ENCODE data around the gene UFSP2. TPM values are rescaled to one million over a fixed set of nuclear protein-coding genes. Genes with fewer than 3 reads are reported as not detected.
A peak's percentile ranks its signal among the peaks of the same experiment; 100 is the strongest.

Gene UFSP2
- total RNA-seq, 1 donor from 2014 or later: 62.6 TPM

DNA sequence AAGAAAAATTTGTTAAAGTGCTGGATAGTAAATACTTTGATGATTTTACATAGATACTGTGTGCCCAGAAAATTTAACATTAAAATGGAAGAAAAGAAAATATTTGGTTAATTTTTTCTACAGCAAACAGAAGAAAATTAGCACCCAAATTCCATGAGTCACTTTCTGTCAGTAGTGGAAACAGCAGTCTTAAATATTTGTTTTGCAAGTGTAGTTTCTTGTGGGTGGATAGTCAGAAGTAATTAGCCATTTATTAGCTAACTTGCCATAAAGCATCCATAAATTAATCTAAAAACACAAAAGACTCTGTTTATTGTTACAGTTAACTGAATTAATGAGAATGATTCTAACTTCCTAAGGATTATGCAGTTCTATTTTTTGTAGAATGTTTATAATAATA, 9.7 kb upstream of the UFSP2 start:
- no peaks in the 10 kb centered on the region for H3K36me3 ChIP-seq (ENCODE audit: control insufficient read depth in 3 of 3, insufficient read depth in 3 of 3, low read length in 3 of 3)
- H3K27me3 ChIP-seq (ENCODE audit: control insufficient read depth in 3 of 3, insufficient read depth in 3 of 3, low read length in 3 of 3): no peaks in the 10 kb centered on the region
- no peak overlapping the region for H3K27ac ChIP-seq (ENCODE audit: low read depth, low read length)
- no peak overlapping the region for H3K9ac ChIP-seq (ENCODE audit: low read depth in 1 of 3, low read length in 3 of 3)
- no peaks in the 10 kb centered on the region for H3K4me1 ChIP-seq (ENCODE audit: control insufficient read depth in 3 of 3, insufficient read depth in 3 of 3, low read length in 3 of 3)
- no peaks in the 10 kb centered on the region for H3K9me3 ChIP-seq (ENCODE audit: control insufficient read depth in 3 of 3, low read length in 3 of 3)
- H3K4me3 ChIP-seq (ENCODE audit: low read length in 3 of 3): no peak overlapping the region

DNA sequence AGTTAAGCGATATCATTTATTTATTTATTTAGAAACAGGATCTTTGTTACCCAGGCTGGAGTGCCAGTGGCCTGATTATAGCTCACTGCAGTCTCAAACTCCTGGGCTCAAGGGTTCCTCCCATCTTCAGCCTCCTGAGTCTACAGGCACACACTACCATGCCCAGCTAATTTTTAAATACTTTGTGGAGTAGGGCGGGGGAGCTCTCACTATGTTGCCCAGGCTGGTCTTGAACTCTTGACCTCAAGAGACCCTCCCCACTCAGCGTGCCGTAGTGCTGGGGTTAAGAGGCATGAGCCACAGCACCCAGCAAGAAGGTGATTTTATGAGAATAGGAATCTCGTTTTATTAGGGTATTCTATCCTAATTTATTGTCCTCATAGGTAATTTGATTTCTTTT, 3.9 kb upstream of the UFSP2 start:
- Histone ChIP-seq H3K27ac (ENCODE audit: low read depth, low read length) (no peak overlapping the region), H3K9ac (ENCODE audit: low read depth in 1 of 3, low read length in 3 of 3) (no peak overlapping the region), H3K36me3 (ENCODE audit: control insufficient read depth in 3 of 3, insufficient read depth in 3 of 3, low read length in 3 of 3) (no peaks in the 10 kb centered on the region), H3K4me1 (ENCODE audit: control insufficient read depth in 3 of 3, insufficient read depth in 3 of 3, low read length in 3 of 3) (peaks cover 4 to 12% (median 8%) of the 10 kb centered on the region in 3 donors), H3K9me3 (ENCODE audit: control insufficient read depth in 3 of 3, low read length in 3 of 3) (no peaks in the 10 kb centered on the region), H3K27me3 (ENCODE audit: control insufficient read depth in 3 of 3, insufficient read depth in 3 of 3, low read length in 3 of 3) (no peaks in the 10 kb centered on the region), H3K4me3 (ENCODE audit: low read length in 3 of 3) (no peak overlapping the region)

DNA sequence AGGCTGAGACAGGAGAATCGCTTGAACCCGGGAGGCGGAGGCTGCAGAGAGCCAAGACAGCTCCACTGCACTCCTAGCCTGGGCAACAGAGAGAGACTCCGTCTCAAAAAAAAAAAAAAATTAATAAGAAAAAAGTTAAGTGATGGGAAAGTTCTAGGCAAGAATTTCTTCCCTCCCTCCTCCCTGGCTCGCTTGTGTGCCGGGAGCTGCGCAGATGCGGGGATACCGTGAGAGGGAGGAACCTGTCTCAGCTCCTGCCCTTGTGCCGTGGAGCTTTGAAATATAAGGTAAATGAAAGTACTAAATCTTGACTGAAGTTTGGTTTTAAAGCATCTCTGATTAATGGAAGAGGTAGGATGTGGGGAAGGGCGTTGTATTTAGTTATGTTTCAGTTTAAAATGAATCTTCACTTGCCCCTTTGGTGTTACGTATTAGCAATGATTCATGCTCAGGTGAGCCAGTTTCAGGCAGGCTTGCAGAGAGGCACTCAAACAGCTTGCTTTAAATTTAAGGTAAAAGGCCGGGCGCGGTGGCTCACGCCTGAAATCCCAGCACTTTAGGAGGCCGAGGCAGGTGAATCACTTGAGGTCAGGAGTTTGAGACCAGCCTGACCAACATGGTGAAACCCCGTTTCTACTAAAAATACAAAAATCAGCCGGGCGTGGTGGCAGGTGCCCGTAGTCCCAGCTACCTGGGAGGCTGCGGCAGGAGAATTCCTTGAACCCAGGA, 1.4 kb upstream of the UFSP2 start:
- peaks cover 14 to 18% (median 15%) of the 10 kb centered on the region in 3 donors for H3K4me1 ChIP-seq (ENCODE audit: control insufficient read depth in 3 of 3, insufficient read depth in 3 of 3, low read length in 3 of 3)
- H3K36me3 ChIP-seq (ENCODE audit: control insufficient read depth in 3 of 3, insufficient read depth in 3 of 3, low read length in 3 of 3): no peaks in the 10 kb centered on the region
- no peak overlapping the region for H3K4me3 ChIP-seq (ENCODE audit: low read length in 3 of 3)
- H3K9me3 ChIP-seq (ENCODE audit: control insufficient read depth in 3 of 3, low read length in 3 of 3): no peaks in the 10 kb centered on the region
- no peak overlapping the region for H3K27ac ChIP-seq (ENCODE audit: low read depth, low read length)
- H3K27me3 ChIP-seq (ENCODE audit: control insufficient read depth in 3 of 3, insufficient read depth in 3 of 3, low read length in 3 of 3): no peaks in the 10 kb centered on the region
- H3K9ac ChIP-seq (ENCODE audit: low read depth in 1 of 3, low read length in 3 of 3): no peak overlapping the region

DNA sequence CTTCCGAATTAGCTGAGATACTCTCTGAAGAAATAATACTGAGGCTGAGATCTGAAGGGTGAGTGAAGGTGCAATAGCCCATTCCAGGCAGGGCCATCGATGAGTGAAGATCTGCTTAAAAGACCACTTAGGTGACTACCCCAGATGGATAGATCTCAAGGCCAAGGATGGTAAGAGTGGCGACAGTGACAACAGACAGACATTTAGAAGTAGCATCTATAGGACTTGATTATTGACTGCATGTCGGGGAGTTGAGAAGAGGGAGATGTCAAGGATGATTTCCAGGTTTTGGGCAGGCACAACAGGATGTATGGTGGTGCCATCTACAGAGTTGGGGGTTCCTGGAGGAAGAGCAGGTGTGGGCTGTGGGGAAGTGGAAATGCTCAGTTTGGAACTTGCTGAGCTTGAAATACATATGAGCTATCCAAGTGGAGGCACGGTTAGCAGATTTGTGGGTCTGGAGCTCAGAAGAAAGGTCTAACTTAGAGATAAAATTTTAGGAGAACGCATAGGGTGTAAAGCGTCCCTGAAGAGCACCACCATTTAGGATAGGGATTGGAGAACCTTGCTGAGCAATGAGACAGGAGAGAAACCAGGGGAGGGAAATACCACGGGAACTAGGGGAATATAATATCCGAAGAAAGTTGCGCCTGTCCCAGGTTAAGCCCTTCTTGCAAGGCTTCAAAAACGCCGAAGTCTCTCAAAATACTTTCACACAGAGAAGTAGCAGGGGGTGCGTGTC, 688 bp downstream of the UFSP2 start:
- H3K9ac ChIP-seq (ENCODE audit: low read depth in 1 of 3, low read length in 3 of 3): peak overlapping the region; percentile 96 to 100 (median 98)
- peaks cover 3 to 6% (median 6%) of the 10 kb centered on the region in 3 donors for H3K36me3 ChIP-seq (ENCODE audit: control insufficient read depth in 3 of 3, insufficient read depth in 3 of 3, low read length in 3 of 3)
- H3K4me3 ChIP-seq (ENCODE audit: low read length in 3 of 3): peak overlapping the region; percentile 95 to 98 (median 97)
- peak overlapping the region; percentile 98 for H3K27ac ChIP-seq (ENCODE audit: low read depth, low read length)
- H3K27me3 ChIP-seq (ENCODE audit: control insufficient read depth in 3 of 3, insufficient read depth in 3 of 3, low read length in 3 of 3): no peaks in the 10 kb centered on the region
- peaks cover 21 to 27% (median 21%) of the 10 kb centered on the region in 3 donors for H3K4me1 ChIP-seq (ENCODE audit: control insufficient read depth in 3 of 3, insufficient read depth in 3 of 3, low read length in 3 of 3)
- no peaks in the 10 kb centered on the region for H3K9me3 ChIP-seq (ENCODE audit: control insufficient read depth in 3 of 3, low read length in 3 of 3)

DNA sequence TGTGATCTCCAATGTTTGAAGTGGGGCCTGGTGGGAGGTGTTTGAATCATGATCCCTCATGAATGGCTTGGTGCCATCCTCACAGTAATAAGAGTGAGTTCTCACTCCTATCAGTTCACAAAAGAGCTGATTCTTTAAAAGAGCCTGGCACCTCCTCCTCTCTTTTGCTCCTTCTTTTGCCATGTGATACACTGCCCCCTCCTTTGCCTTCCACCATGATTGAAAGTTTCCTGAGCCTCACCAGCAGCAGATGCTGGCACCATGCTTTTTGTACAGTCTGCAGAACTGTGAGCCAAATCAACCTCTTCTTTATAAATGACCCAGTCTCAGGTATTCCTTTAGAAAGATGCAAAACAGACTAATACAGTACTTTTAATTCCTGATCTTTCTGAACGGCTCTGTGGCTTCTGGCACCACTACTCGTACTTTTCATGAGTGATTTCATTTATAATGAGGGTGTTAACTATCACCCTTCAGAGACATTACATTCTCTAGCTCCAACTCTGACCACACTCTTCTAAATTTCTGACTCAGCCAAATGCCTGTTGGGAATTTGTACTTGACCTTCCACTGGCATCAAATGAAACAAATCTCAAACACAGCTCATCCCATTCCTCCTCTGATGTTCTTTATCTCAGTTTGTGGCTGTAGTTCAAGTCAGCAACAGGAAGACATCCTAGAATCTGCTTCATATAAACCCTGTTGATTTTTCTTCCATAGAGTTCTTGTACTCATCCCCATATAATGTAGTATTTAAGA, 4.2 kb downstream of the UFSP2 start:
- no peak overlapping the region for H3K27ac ChIP-seq (ENCODE audit: low read depth, low read length)
- H3K9me3 ChIP-seq (ENCODE audit: control insufficient read depth in 3 of 3, low read length in 3 of 3): no peaks in the 10 kb centered on the region
- H3K4me1 ChIP-seq (ENCODE audit: control insufficient read depth in 3 of 3, insufficient read depth in 3 of 3, low read length in 3 of 3): peaks cover 21 to 27% (median 21%) of the 10 kb centered on the region in 3 donors
- H3K27me3 ChIP-seq (ENCODE audit: control insufficient read depth in 3 of 3, insufficient read depth in 3 of 3, low read length in 3 of 3): no peaks in the 10 kb centered on the region
- no peak overlapping the region for H3K9ac ChIP-seq (ENCODE audit: low read depth in 1 of 3, low read length in 3 of 3)
- H3K4me3 ChIP-seq (ENCODE audit: low read length in 3 of 3): no peak overlapping the region
- peaks cover 4 to 23% (median 21%) of the 10 kb centered on the region in 3 donors for H3K36me3 ChIP-seq (ENCODE audit: control insufficient read depth in 3 of 3, insufficient read depth in 3 of 3, low read length in 3 of 3)

DNA sequence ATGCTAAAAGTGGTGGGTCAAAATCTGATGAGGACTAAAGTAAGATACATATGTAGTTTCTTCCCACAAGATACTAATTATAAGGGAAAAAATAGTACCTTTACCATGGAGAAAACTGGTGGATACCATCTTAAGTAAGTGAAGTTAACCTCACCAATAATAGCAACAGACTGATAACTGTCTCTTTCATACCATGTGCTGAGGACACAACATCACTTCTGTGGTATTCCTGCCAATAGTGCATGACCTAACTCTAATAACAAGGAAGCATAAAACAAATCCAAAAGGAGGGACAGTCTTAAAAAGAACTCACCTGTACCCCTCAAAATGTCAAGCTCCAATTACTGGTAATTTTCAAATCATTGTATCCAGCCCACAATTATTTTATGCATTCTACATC, 8.8 kb downstream of the UFSP2 start:
- peaks cover 5 to 9% (median 6%) of the 10 kb centered on the region in 3 donors for H3K4me1 ChIP-seq (ENCODE audit: control insufficient read depth in 3 of 3, insufficient read depth in 3 of 3, low read length in 3 of 3)
- no peaks in the 10 kb centered on the region for H3K27me3 ChIP-seq (ENCODE audit: control insufficient read depth in 3 of 3, insufficient read depth in 3 of 3, low read length in 3 of 3)
- no peaks in the 10 kb centered on the region for H3K9me3 ChIP-seq (ENCODE audit: control insufficient read depth in 3 of 3, low read length in 3 of 3)
- peaks cover 13 to 43% (median 42%) of the 10 kb centered on the region in 3 donors for H3K36me3 ChIP-seq (ENCODE audit: control insufficient read depth in 3 of 3, insufficient read depth in 3 of 3, low read length in 3 of 3)
- no peak overlapping the region for H3K4me3 ChIP-seq (ENCODE audit: low read length in 3 of 3)
- H3K27ac ChIP-seq (ENCODE audit: low read depth, low read length): no peak overlapping the region
- no peak overlapping the region for H3K9ac ChIP-seq (ENCODE audit: low read depth in 1 of 3, low read length in 3 of 3)

DNA sequence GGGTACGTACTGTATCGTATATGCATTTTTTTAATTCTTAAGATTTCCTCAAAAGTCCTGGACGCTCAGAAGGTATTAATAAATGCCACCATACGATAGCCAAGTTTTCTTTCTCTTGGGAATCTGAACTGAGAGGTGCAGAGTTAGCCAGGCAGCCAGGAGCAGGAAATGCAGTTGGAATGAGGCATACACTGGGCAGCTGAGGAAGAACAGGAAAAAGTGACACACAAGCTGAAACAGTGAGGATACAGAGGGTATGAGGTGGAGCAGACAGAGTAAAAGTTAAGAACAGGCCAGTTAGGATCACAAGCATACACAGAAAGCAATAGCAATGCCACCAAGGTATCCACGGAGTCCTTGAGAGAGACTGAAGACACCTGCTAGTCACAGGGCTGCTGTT, 13.4 kb downstream of the UFSP2 start:
- H3K4me3 ChIP-seq (ENCODE audit: low read length in 3 of 3): no peak overlapping the region
- no peaks in the 10 kb centered on the region for H3K27me3 ChIP-seq (ENCODE audit: control insufficient read depth in 3 of 3, insufficient read depth in 3 of 3, low read length in 3 of 3)
- peaks cover 16 to 50% (median 47%) of the 10 kb centered on the region in 3 donors for H3K36me3 ChIP-seq (ENCODE audit: control insufficient read depth in 3 of 3, insufficient read depth in 3 of 3, low read length in 3 of 3)
- H3K9me3 ChIP-seq (ENCODE audit: control insufficient read depth in 3 of 3, low read length in 3 of 3): peaks cover 0 to 3% (median 0%) of the 10 kb centered on the region in 3 donors
- H3K4me1 ChIP-seq (ENCODE audit: control insufficient read depth in 3 of 3, insufficient read depth in 3 of 3, low read length in 3 of 3): no peaks in the 10 kb centered on the region
- H3K9ac ChIP-seq (ENCODE audit: low read depth in 1 of 3, low read length in 3 of 3): no peak overlapping the region
- H3K27ac ChIP-seq (ENCODE audit: low read depth, low read length): peak overlapping the region; percentile 6

DNA sequence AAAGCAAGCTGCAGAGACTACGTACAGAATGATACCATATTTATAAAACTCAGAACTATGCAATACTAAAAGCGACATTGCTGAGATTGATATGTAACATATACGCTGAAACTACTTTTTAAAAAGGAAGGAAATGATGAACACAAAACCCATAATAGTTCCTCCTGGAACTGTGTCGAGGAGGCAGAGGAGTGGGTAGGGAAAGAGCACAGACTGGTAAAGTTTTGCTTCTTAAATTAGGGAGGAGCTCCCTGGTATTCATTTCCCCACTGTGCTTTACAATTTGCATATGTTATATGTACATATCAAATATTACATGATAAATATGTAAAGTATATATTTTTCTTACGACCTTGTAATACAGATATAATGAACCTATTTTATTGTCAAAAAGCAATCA, 13.9 kb downstream of the UFSP2 start:
- H3K4me1 ChIP-seq (ENCODE audit: control insufficient read depth in 3 of 3, insufficient read depth in 3 of 3, low read length in 3 of 3): no peaks in the 10 kb centered on the region
- peaks cover 16 to 44% (median 42%) of the 10 kb centered on the region in 3 donors for H3K36me3 ChIP-seq (ENCODE audit: control insufficient read depth in 3 of 3, insufficient read depth in 3 of 3, low read length in 3 of 3)
- no peak overlapping the region for H3K27ac ChIP-seq (ENCODE audit: low read depth, low read length)
- H3K27me3 ChIP-seq (ENCODE audit: control insufficient read depth in 3 of 3, insufficient read depth in 3 of 3, low read length in 3 of 3): no peaks in the 10 kb centered on the region
- peaks cover 0 to 3% (median 0%) of the 10 kb centered on the region in 3 donors for H3K9me3 ChIP-seq (ENCODE audit: control insufficient read depth in 3 of 3, low read length in 3 of 3)
- no peak overlapping the region for H3K9ac ChIP-seq (ENCODE audit: low read depth in 1 of 3, low read length in 3 of 3)
- H3K4me3 ChIP-seq (ENCODE audit: low read length in 3 of 3): no peak overlapping the region

DNA sequence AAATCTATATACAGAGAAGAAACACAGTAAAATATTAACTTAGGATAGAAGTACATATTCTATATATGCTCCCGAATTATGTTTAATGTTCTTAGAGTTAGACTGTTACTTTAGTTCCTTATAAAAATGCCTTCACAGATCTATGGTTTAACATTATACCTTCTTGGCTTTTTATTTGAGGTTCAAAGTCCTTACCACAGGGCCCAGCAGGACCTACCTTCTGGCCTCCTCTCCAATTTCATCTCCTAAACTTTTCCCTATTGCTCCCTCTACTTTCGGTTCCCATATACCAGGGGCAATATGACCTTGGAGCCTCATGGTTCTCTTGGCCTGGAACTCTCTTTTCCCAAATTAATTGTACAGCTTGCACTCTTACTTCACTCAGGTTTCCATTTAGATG, 17.3 kb downstream of the UFSP2 start:
- H3K9me3 ChIP-seq (ENCODE audit: control insufficient read depth in 3 of 3, low read length in 3 of 3): peaks cover 0 to 3% (median 0%) of the 10 kb centered on the region in 3 donors
- H3K4me1 ChIP-seq (ENCODE audit: control insufficient read depth in 3 of 3, insufficient read depth in 3 of 3, low read length in 3 of 3): no peaks in the 10 kb centered on the region
- no peaks in the 10 kb centered on the region for H3K27me3 ChIP-seq (ENCODE audit: control insufficient read depth in 3 of 3, insufficient read depth in 3 of 3, low read length in 3 of 3)
- no peak overlapping the region for H3K9ac ChIP-seq (ENCODE audit: low read depth in 1 of 3, low read length in 3 of 3)
- H3K36me3 ChIP-seq (ENCODE audit: control insufficient read depth in 3 of 3, insufficient read depth in 3 of 3, low read length in 3 of 3): peaks cover 21 to 49% (median 32%) of the 10 kb centered on the region in 3 donors
- H3K27ac ChIP-seq (ENCODE audit: low read depth, low read length): no peak overlapping the region
- H3K4me3 ChIP-seq (ENCODE audit: low read length in 3 of 3): no peak overlapping the region
